GM23338 (cell line): ENCODE measurements around the gene NKAPD1. TPM values are rescaled to one million over a fixed set of nuclear protein-coding genes. Genes with fewer than 3 reads are reported as not detected.

Source experiments
- ATAC-seq: fragments of 200-7000 bp; cut with Tn5 transposase; 3 replicates; pipeline ENCODE4 v1.9.1; 2020
- DNase-seq: peaks from one replicate; pipeline ENCODE4 v3.0.0-alpha.2; 2015; ENCODE audit warnings: low spot score
- H2AFZ ChIP-seq: fragments of 200-600 bp; sonication (generic); 2 replicates; pipeline ENCODE4 v1.8.0; 2016; ENCODE audit warnings: antibody characterized with exemption, mild to moderate bottlenecking, moderate library complexity
- H3F3A ChIP-seq: fragments of 200-600 bp; sonication (generic); replicated peaks from 2 replicates; pipeline ENCODE4 v1.8.0; 2017; ENCODE audit warnings: antibody characterized with exemption, mixed run types, low read depth
- H3K27ac ChIP-seq: fragments of 200-600 bp; sonication (generic); 2 replicates; pipeline ENCODE4 v1.6.1; 2016; ENCODE audit warnings: low read depth
- H3K27me3 ChIP-seq: fragments of 200-600 bp; sonication (generic); 2 replicates; pipeline ENCODE4 v1.8.0; 2016; ENCODE audit warnings: mild to moderate bottlenecking, mixed run types, moderate library complexity; ENCODE audit not compliant: insufficient read depth
- H3K36me3 ChIP-seq: fragments of 200-600 bp; sonication (generic); 2 replicates; pipeline ENCODE4 v1.8.0; 2016; ENCODE audit warnings: mild to moderate bottlenecking; ENCODE audit not compliant: insufficient read depth
- H3K4me1 ChIP-seq: fragments of 200-600 bp; sonication (generic); 2 replicates; pipeline ENCODE4 v1.8.0; 2016; ENCODE audit warnings: mild to moderate bottlenecking, moderate library complexity; ENCODE audit not compliant: insufficient read depth
- H3K4me2 ChIP-seq: fragments of 200-600 bp; sonication (generic); 2 replicates; pipeline ENCODE4 v1.7.1; 2017; ENCODE audit warnings: mixed run types
- H3K4me3 ChIP-seq: fragments of 200-600 bp; sonication (generic); 2 replicates; pipeline ENCODE4 v1.6.1; 2016; ENCODE audit warnings: mixed run types
- H3K79me2 ChIP-seq: fragments of 200-600 bp; sonication (generic); replicated peaks from 2 replicates; pipeline ENCODE4 v1.8.0; 2017; ENCODE audit warnings: mild to moderate bottlenecking; ENCODE audit not compliant: insufficient read depth
- H3K9me2 ChIP-seq: fragments of 200-600 bp; sonication (generic); 2 replicates; pipeline ENCODE4 v1.8.0; 2017; ENCODE audit not compliant: insufficient read depth
- H4K20me1 ChIP-seq: fragments of 200-600 bp; sonication (generic); replicated peaks from 2 replicates; pipeline ENCODE4 v1.8.0; 2017; ENCODE audit warnings: mild to moderate bottlenecking; ENCODE audit not compliant: insufficient read depth
- H3K27ac Mint-ChIP-seq: 2 replicates; pipeline ENCODE4 v1.8.0; 2020; ENCODE audit warnings: inconsistent platforms, mild to moderate bottlenecking, moderate library complexity, mixed read lengths
- H3K27me3 Mint-ChIP-seq: 3 replicates; pipeline ENCODE4 v1.8.0; 2022; ENCODE audit warnings: low read depth, mild to moderate bottlenecking, moderate library complexity, mixed read lengths, inconsistent platforms; ENCODE audit not compliant: insufficient read depth, poor library complexity
- H3K36me3 Mint-ChIP-seq: 3 replicates; pipeline ENCODE4 v1.8.0; 2021; ENCODE audit warnings: low read depth, mild to moderate bottlenecking, inconsistent platforms, moderate library complexity, mixed read lengths
- H3K4me1 Mint-ChIP-seq: 3 replicates; pipeline ENCODE4 v1.8.0; 2020; ENCODE audit warnings: mild to moderate bottlenecking, inconsistent platforms, mixed read lengths
- H3K4me3 Mint-ChIP-seq: 3 replicates; pipeline ENCODE4 v1.8.0; 2021; ENCODE audit warnings: moderate library complexity, mild to moderate bottlenecking, inconsistent platforms, mixed read lengths
- H3K9me3 Mint-ChIP-seq: 3 replicates; pipeline ENCODE4 v1.8.0; 2020; ENCODE audit warnings: moderate library complexity, mild to moderate bottlenecking, inconsistent platforms, mixed read lengths
- CREB1 ChIP-seq: fragments of 250-450 bp; sonication (Bioruptor Pico); IDR thresholded peaks from 2 replicates; pipeline ENCODE4 v1.5.0; 2020; ENCODE audit warnings: low read depth, mild to moderate bottlenecking, moderate library complexity
- CTCF ChIP-seq, 2 experiments: fragments of 200-600 bp in 1 of 2; sonication (generic) in 1 of 2; conservative IDR thresholded peaks; 2 replicates each; pipeline versions ENCODE4 v1.5.1 to v1.6.1; 2016 to 2017; ENCODE audit warnings: antibody characterized with exemption in 2 of 2, low read depth in 2 of 2, mild to moderate bottlenecking in 2 of 2, moderate library complexity in 1 of 2
- ETS1 ChIP-seq: IDR thresholded peaks from 2 replicates; pipeline ENCODE4 v1.6.1; 2016; ENCODE audit warnings: antibody characterized with exemption
- EZH2 ChIP-seq: fragments of 200-600 bp; sonication (generic); IDR thresholded peaks from one replicate; pipeline ENCODE4 v1.8.0; 2017; ENCODE audit warnings: antibody characterized with exemption, mild to moderate bottlenecking, low read depth; ENCODE audit not compliant: unreplicated experiment
- EZH2phosphoT487 ChIP-seq: fragments of 200-600 bp; sonication (generic); IDR thresholded peaks from one replicate; pipeline ENCODE4 v1.8.1; 2018; ENCODE audit warnings: antibody characterized with exemption; ENCODE audit not compliant: unreplicated experiment
- JUNB ChIP-seq: IDR thresholded peaks from one replicate; pipeline ENCODE4 v1.6.1; 2016; ENCODE audit warnings: antibody characterized with exemption; ENCODE audit not compliant: unreplicated experiment
- NANOG ChIP-seq: IDR thresholded peaks from 2 replicates; pipeline ENCODE4 v1.6.1; 2016; ENCODE audit warnings: antibody characterized with exemption, borderline replicate concordance
- POLR2AphosphoS5 ChIP-seq: IDR thresholded peaks from 2 replicates; pipeline ENCODE4 v1.6.1; 2016; ENCODE audit warnings: antibody characterized with exemption, low read depth
- REST ChIP-seq: IDR thresholded peaks from one replicate; pipeline ENCODE4 v1.6.1; 2018; ENCODE audit warnings: antibody characterized with exemption; ENCODE audit not compliant: unreplicated experiment
- STAT1 ChIP-seq: IDR thresholded peaks from one replicate; pipeline ENCODE4 v1.6.1; 2016; ENCODE audit warnings: antibody characterized with exemption; ENCODE audit not compliant: unreplicated experiment
- ZNF114 ChIP-seq: fragments of 250-450 bp; sonication (Bioruptor Pico); IDR thresholded peaks from 2 replicates; pipeline ENCODE4 v1.5.0; 2020; ENCODE audit warnings: mild to moderate bottlenecking, moderate library complexity
- ZNF331 ChIP-seq: fragments of 250-450 bp; sonication (Bioruptor Pico); IDR thresholded peaks from 2 replicates; pipeline ENCODE4 v1.5.0; 2020; ENCODE audit warnings: low read depth, mild to moderate bottlenecking, moderate library complexity
- ZNF462 ChIP-seq: fragments of 250-450 bp; sonication (Bioruptor Pico); IDR thresholded peaks from 2 replicates; pipeline ENCODE4 v1.5.0; 2020; ENCODE audit warnings: mild to moderate bottlenecking, moderate library complexity
- polyA plus RNA-seq: library from polyadenylated mRNA; unstranded; fragments of >200 nt; fragmentation: Nextera tagmentation; extraction: Ambion mirVana; gene quantifications from 2 replicates; pipeline ENCODE4 v1.2.1, GENCODE V29; 2016
- total RNA-seq: library from RNA; depleted of rRNA; stranded (reverse); fragments of >200 nt; shearing (Covaris generic); gene quantifications from 2 replicates; pipeline ENCODE4 v1.2.3, GENCODE V29; 2014

The NKAPD1 gene
- total and polyA plus RNA-seq, 2 experiments from 2014 or later, result 14.6 to 40.6 TPM

GRCh38 chr11:112058103-112058502 is 16.0 kb upstream of the NKAPD1 start:
- Mint-ChIP-seq H3K4me3 (no peak overlapping the region), H3K9me3 (no peaks in the 10 kb centered on the region), H3K36me3 (peaks cover 58% of the 10 kb centered on the region), H3K4me1 (no peaks in the 10 kb centered on the region), H3K27ac (no peak overlapping the region), H3K27me3 (peaks cover 3% of the 10 kb centered on the region)
- Histone ChIP-seq H3K27me3 (no peaks in the 10 kb centered on the region), H3K4me3 (no peak overlapping the region), H3K36me3 (peaks cover 33% of the 10 kb centered on the region), H3K9me2 (no peaks in the 10 kb centered on the region), H4K20me1 (peaks cover 11% of the 10 kb centered on the region; the same call in 1 of the 2 replicates), H2AFZ (no peak overlapping the region), H3F3A (0 out of 2 replicates have a peak, but pooled peaks cover 3% of the 10 kb centered on the region), H3K4me1 (no peaks in the 10 kb centered on the region), H3K79me2 (peaks cover 5% of the 10 kb centered on the region; the same call in 1 of the 2 replicates), H3K4me2 (no peak overlapping the region), H3K27ac (no peak overlapping the region)
- DNase-seq (no peak), ATAC-seq (no peak)
- TF ChIP-seq CTCF (conservative IDR thresholded peaks at IDR 0.05; ENCODE audit: low read depth in 2 of 2) (no peak), EZH2 (no peak), EZH2phosphoT487 (no peak), ETS1 (no peak), ZNF114 (CRISPR knock-in tag) (no peak), NANOG (no peak), ZNF331 (CRISPR knock-in tag) (no peak), STAT1 (no peak), ZNF462 (CRISPR knock-in tag) (no peak), CREB1 (no peak), JUNB (no peak), REST (no peak), POLR2AphosphoS5 (no peak)
